OCI-LY3 (cell line): Measurements from ENCODE around the gene OPHN1.

Experiments
- H2AFZ ChIP-seq: fragments of 200-600, 300-600 bp; shearing (Covaris generic); 2 replicates; pipeline ENCODE4 v1.6.0; 2014; ENCODE audit warnings: antibody characterized with exemption, low read depth, low read length
- H3K27ac ChIP-seq: fragments of 200-600, 300-600 bp; sonication (generic); 2 replicates; pipeline ENCODE4 v1.5.1; 2014; ENCODE audit warnings: mild to moderate bottlenecking, low read length, moderate library complexity, mixed read lengths
- H3K27me3 ChIP-seq: fragments of 200-600, 300-600 bp; sonication (generic); 2 replicates; pipeline ENCODE4 v1.6.1; 2014; ENCODE audit warnings: low read depth, low read length, mixed read lengths
- H3K36me3 ChIP-seq: fragments of 200-600, 300-600 bp; sonication (generic); replicated peaks from 2 replicates; pipeline ENCODE3; 2014; ENCODE audit warnings: low read depth, low read length, mixed read lengths
- H3K4me1 ChIP-seq: fragments of 300-600, 200-600 bp; sonication (generic); 2 replicates; pipeline ENCODE4 v1.6.1; 2014; ENCODE audit warnings: low read length, mixed read lengths
- H3K4me2 ChIP-seq: fragments of 200-600, 300-600 bp; sonication (generic); 2 replicates; pipeline ENCODE4 v1.6.1; 2014; ENCODE audit warnings: low read length, mixed read lengths
- H3K4me3 ChIP-seq: fragments of 300-600, 200-600 bp; sonication (generic); 2 replicates; pipeline ENCODE4 v1.5.1; 2014; ENCODE audit warnings: antibody characterized with exemption, mild to moderate bottlenecking, low read length, moderate library complexity
- H3K79me2 ChIP-seq: fragments of 300-600, 200-600 bp; shearing (Covaris generic); 2 replicates; pipeline ENCODE4 v1.6.1; 2014; ENCODE audit warnings: mild to moderate bottlenecking, low read length, mixed read lengths
- H3K9ac ChIP-seq: fragments of 300-600, 200-600 bp; shearing (Covaris generic); 2 replicates; pipeline ENCODE4 v1.6.0; 2014; ENCODE audit warnings: mild to moderate bottlenecking, low read length, moderate library complexity
- H3K9me3 ChIP-seq: fragments of 200-600, 300-600 bp; shearing (Covaris generic); 2 replicates; pipeline ENCODE4 v1.6.1; 2014; ENCODE audit warnings: low read length, mixed read lengths; ENCODE audit not compliant: insufficient read depth
- H4K20me1 ChIP-seq: fragments of 200-600, 300-600 bp; sonication (generic); 2 replicates; pipeline ENCODE4 v1.6.1; 2016; ENCODE audit warnings: low read length, mixed read lengths; ENCODE audit not compliant: insufficient read depth
- EZH2phosphoT487 ChIP-seq: fragments of 200-600 bp; shearing (Covaris generic); IDR thresholded peaks from 2 replicates; pipeline ENCODE4 v1.6.1; 2018; ENCODE audit warnings: antibody characterized with exemption, mixed run types, low read depth
- TF ChIP-seq, protein P1 (sequence below): fragments of 200-600, 300-600 bp; sonication (generic); IDR thresholded peaks from 2 replicates; pipeline ENCODE4 v1.5.1; 2014; ENCODE audit warnings: antibody characterized with exemption, low read length, low read depth

The OPHN1 gene

DNA sequence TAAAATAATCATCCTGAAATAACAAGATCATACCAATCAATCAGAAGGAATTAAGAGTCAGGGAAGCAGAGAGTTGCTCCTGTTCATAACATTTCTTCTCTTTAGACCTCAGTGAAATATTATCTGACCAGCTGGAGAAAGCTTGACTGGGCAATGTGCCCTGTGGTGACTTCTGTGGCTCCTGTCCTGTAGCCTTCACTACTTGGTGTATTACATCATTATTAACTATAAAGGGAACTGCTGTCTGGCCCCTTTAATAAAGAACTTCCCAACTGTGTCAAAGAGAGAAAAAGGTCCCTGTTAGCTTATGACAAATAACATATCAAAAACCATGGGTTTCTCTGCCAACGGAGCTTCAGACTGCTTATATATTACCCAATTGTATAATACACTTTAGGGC is 18.0 kb downstream of the OPHN1 start:
- no peaks in the 10 kb centered on the region for H3K27me3 ChIP-seq
- H3K4me1 ChIP-seq, result no peaks in the 10 kb centered on the region
- no peak overlapping the region for H3K4me3 ChIP-seq
- H3K9ac ChIP-seq, result no peak overlapping the region
- H3K9me3 ChIP-seq, result no peaks in the 10 kb centered on the region
- H3K27ac ChIP-seq, result no peak overlapping the region
- H2AFZ ChIP-seq, result no peak overlapping the region
- no peaks in the 10 kb centered on the region for H3K36me3 ChIP-seq
- no peak overlapping the region for H3K4me2 ChIP-seq
- no peaks in the 10 kb centered on the region for H3K79me2 ChIP-seq
- no peaks in the 10 kb centered on the region for H4K20me1 ChIP-seq
- TF ChIP-seq EZH2phosphoT487, result no peak
- TF ChIP-seq, protein P1, sequence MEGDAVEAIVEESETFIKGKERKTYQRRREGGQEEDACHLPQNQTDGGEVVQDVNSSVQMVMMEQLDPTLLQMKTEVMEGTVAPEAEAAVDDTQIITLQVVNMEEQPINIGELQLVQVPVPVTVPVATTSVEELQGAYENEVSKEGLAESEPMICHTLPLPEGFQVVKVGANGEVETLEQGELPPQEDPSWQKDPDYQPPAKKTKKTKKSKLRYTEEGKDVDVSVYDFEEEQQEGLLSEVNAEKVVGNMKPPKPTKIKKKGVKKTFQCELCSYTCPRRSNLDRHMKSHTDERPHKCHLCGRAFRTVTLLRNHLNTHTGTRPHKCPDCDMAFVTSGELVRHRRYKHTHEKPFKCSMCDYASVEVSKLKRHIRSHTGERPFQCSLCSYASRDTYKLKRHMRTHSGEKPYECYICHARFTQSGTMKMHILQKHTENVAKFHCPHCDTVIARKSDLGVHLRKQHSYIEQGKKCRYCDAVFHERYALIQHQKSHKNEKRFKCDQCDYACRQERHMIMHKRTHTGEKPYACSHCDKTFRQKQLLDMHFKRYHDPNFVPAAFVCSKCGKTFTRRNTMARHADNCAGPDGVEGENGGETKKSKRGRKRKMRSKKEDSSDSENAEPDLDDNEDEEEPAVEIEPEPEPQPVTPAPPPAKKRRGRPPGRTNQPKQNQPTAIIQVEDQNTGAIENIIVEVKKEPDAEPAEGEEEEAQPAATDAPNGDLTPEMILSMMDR, result no peak

DNA sequence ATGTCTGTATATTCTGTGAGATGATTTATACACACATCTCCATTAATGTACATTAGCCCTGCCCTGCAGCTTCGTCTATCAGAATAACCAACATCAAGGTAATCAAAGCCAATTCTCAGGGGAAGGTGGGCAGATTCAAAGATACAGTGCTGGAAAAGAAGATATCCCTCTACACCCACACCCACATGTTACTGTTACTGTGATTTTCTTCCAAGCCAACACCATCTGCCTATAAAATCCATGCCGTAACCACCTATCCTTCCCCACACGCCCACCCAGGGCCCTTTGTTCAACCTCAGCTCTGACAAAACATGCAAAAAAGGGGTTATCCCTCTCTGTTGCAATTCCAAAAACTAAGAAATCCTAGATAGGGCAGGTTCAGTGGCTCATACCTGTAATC is 20.0 kb downstream of the OPHN1 start:
- no peak overlapping the region for H3K27ac ChIP-seq
- H3K36me3 ChIP-seq, result no peaks in the 10 kb centered on the region
- H4K20me1 ChIP-seq, result no peaks in the 10 kb centered on the region
- H3K27me3 ChIP-seq, result no peaks in the 10 kb centered on the region
- no peak overlapping the region for H2AFZ ChIP-seq
- no peak for TF ChIP-seq EZH2phosphoT487
- TF ChIP-seq, protein P1, result no peak
- H3K4me3 ChIP-seq, result no peak overlapping the region
- no peaks in the 10 kb centered on the region for H3K79me2 ChIP-seq
- H3K9ac ChIP-seq, result no peak overlapping the region
- no peaks in the 10 kb centered on the region for H3K4me1 ChIP-seq
- no peaks in the 10 kb centered on the region for H3K9me3 ChIP-seq
- H3K4me2 ChIP-seq, result no peak overlapping the region

DNA sequence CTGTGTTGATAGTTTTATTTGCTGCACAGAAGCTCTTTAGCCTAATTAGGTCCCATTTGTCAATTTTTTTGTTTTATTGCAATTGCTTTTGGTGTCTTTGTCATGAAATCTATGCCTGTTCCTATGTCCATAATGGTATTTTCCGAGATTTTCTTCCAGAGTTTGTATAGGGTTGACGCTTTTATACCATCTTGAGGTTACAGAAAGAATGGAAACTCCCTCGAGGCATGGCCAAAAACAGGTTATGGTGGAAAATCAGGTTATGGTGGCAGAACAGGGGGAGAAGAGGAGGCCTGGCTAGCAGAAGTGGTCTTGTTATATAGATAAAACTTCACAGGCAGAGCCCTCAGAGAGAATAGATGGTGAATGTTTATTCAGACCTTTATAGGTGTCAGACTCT is 21.6 kb downstream of the OPHN1 start:
- H4K20me1 ChIP-seq, result no peaks in the 10 kb centered on the region
- H3K27ac ChIP-seq, result no peak overlapping the region
- H3K9ac ChIP-seq, result no peak overlapping the region

DNA sequence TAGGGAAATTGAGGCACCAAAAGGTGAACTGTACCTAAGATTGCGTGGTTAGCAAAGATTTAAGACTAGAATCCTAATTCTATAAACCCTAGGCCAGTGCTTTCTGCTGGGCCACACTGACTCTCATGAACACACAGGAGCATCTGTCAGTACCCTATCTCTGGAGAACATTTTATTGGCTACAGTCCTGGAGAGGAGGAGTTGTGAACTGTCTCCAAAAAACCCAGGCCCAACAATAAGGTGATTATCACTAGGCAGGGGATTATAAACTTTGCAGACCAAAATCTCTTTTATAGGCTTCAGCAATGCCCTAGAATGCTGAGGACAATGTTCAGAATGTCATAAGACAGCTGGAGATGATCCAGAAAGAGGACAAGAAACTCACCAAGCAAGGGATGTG is 24.1 kb downstream of the OPHN1 start:
- Histone ChIP-seq H4K20me1 (no peaks in the 10 kb centered on the region), H3K9ac (no peak overlapping the region), H3K79me2 (no peaks in the 10 kb centered on the region), H3K36me3 (no peaks in the 10 kb centered on the region), H3K27me3 (no peaks in the 10 kb centered on the region), H3K4me1 (no peaks in the 10 kb centered on the region), H2AFZ (no peak overlapping the region), H3K4me2 (no peak overlapping the region), H3K4me3 (no peak overlapping the region), H3K9me3 (no peaks in the 10 kb centered on the region), H3K27ac (no peak overlapping the region)
- no peak for TF ChIP-seq EZH2phosphoT487
- TF ChIP-seq, protein P1, result no peak

More for the DNA sequence above, 21.6 kb downstream of the OPHN1 start:
- Histone ChIP-seq H2AFZ (no peak overlapping the region), H3K36me3 (no peaks in the 10 kb centered on the region), H3K9me3 (no peaks in the 10 kb centered on the region), H3K27me3 (no peaks in the 10 kb centered on the region), H3K4me1 (no peaks in the 10 kb centered on the region), H3K4me3 (no peak overlapping the region), H3K79me2 (no peaks in the 10 kb centered on the region), H3K4me2 (no peak overlapping the region)
- TF ChIP-seq EZH2phosphoT487, result no peak
- TF ChIP-seq, protein P1, result no peak
